Left lobe of liver (tissue), 2 donors: ENCODE results near the gene MAML1. TPM values are rescaled to one million over a fixed set of nuclear protein-coding genes. Genes with fewer than 3 reads are reported as not detected.
A peak's percentile ranks its signal among the peaks of the same experiment; 100 is the strongest.
"Not testable (repeated sequence)": the region's sequence is repeated elsewhere in the genome, so short reads cannot be mapped to it uniquely, and the experiment has no call there.

Source experiments
- ATAC-seq: fragments of 200-7000 bp; cut with Tn5 transposase; one replicate; pipeline ENCODE4 v1.9.1; 2020; ENCODE audit warnings: mild to moderate bottlenecking, moderate library complexity
- DNase-seq: peaks from one replicate; pipeline ENCODE4 v3.0.0-alpha.2; 2020; ENCODE audit warnings: low spot score
- total RNA-seq: library from RNA; stranded (reverse); gene quantifications from one replicate; pipeline ENCODE4 v1.2.1, GENCODE V29; 2021
- donor health status: DM: no; HTN: no; CAD: no; lungs with moderate emphysema.
- donor health status: DM: no; HTN: yes; CAD: no.

The MAML1 gene
- total RNA-seq, 1 donor from 2014 or later: 7.3 TPM

- peak; percentile 60 for ATAC-seq
- peak; percentile 65 for DNase-seq
These were observed 523 bp downstream of the MAML1 start for GRCh38 chr5:179732918-179733771.

- DNase-seq (no peak), ATAC-seq (no peak)
These were observed 1.1 kb downstream of the MAML1 start for GRCh38 chr5:179733772-179734126.

GRCh38 chr5:179734536-179735164 is 2.0 kb downstream of the MAML1 start:
- DNase-seq (no peak), ATAC-seq (no peak)

- DNase-seq (no peak), ATAC-seq (no peak)
These were observed 6.1 kb downstream of the MAML1 start for GRCh38 chr5:179738742-179739141.

- DNase-seq: peak; percentile 21
- not testable (repeated sequence) for ATAC-seq
These were observed 11.5 kb downstream of the MAML1 start for GRCh38 chr5:179744106-179744505.

GRCh38 chr5:179746872-179747271 is 14.2 kb downstream of the MAML1 start:
- ATAC-seq (no peak), DNase-seq (no peak)

- DNase-seq: peak; percentile 19
- ATAC-seq: no peak
These were observed 15.2 kb downstream of the MAML1 start for GRCh38 chr5:179747811-179748210.

GRCh38 chr5:179749857-179750508 is 17.4 kb downstream of the MAML1 start:
- no peak for DNase-seq
- ATAC-seq: no peak

- no peak for DNase-seq
These were observed 21.3 kb downstream of the MAML1 start for GRCh38 chr5:179753971-179754370.

GRCh38 chr5:179755022-179755421 is 22.4 kb downstream of the MAML1 start:
- peak; percentile 74 for ATAC-seq

More at GRCh38 chr5:179753971-179754370, 21.3 kb downstream of the MAML1 start:
- ATAC-seq: no peak

GRCh38 chr5:179758955-179759354 is 26.3 kb downstream of the MAML1 start:
- ATAC-seq (no peak), DNase-seq (no peak)

More at GRCh38 chr5:179755022-179755421, 22.4 kb downstream of the MAML1 start:
- no peak for DNase-seq

GRCh38 chr5:179759581-179760551 is 27.2 kb downstream of the MAML1 start:
- ATAC-seq (no peak), DNase-seq (no peak)

- ATAC-seq: peak; percentile 54
- DNase-seq: peak; percentile 52
These were observed 29.6 kb downstream of the MAML1 start for GRCh38 chr5:179762079-179762780.

- ATAC-seq (no peak), DNase-seq (no peak)
These were observed 30.2 kb downstream of the MAML1 start for GRCh38 chr5:179762781-179763176.

- ATAC-seq: peak; percentile 81
- DNase-seq: peak; percentile 61
These were observed 30.8 kb downstream of the MAML1 start for GRCh38 chr5:179763215-179763945.

GRCh38 chr5:179764056-179764455 is 31.4 kb downstream of the MAML1 start:
- ATAC-seq (no peak), DNase-seq (no peak)

GRCh38 chr5:179765400-179765799 is 32.8 kb downstream of the MAML1 start:
- ATAC-seq (no peak), DNase-seq (no peak)

- DNase-seq (no peak), ATAC-seq (peak; percentile 7)
These were observed 33.6 kb downstream of the MAML1 start for GRCh38 chr5:179766021-179766725.
